GM21423 (cell line): ENCODE results near the gene TEAD1.

Experiments
- ATAC-seq: cut with Tn5 transposase; IDR thresholded peaks from one replicate; pipeline ENCODE4 v1.9.1; 2021; ENCODE audit warnings: mild to moderate bottlenecking, moderate library complexity; ENCODE audit not compliant: unreplicated experiment

TEAD1 gene

GRCh38 chr11:12664385-12664784 is 9.8 kb upstream of the TEAD1 start:
- ATAC-seq = no peak

- ATAC-seq = no peak
Measured at GRCh38 chr11:12666915-12667314, 7.3 kb upstream of the TEAD1 start.

GRCh38 chr11:12667646-12668045 is 6.6 kb upstream of the TEAD1 start:
- no peak for ATAC-seq

- ATAC-seq = no peak
Measured at GRCh38 chr11:12668166-12668565, 6.1 kb upstream of the TEAD1 start.

GRCh38 chr11:12669930-12670329 is 4.3 kb upstream of the TEAD1 start:
- no peak for ATAC-seq

- no peak for ATAC-seq
Measured at GRCh38 chr11:12671370-12671769, 2.9 kb upstream of the TEAD1 start.

GRCh38 chr11:12673601-12673923 is 659 bp upstream of the TEAD1 start:
- no peak for ATAC-seq

- peak; percentile 17 for ATAC-seq
Measured at GRCh38 chr11:12674571-12674935, 332 bp downstream of the TEAD1 start.

- ATAC-seq = no peak
Measured at GRCh38 chr11:12674936-12675696, 895 bp downstream of the TEAD1 start.

- ATAC-seq = no peak
Measured at GRCh38 chr11:12675951-12676711, 1.9 kb downstream of the TEAD1 start.

- ATAC-seq = no peak
Measured at GRCh38 chr11:12677131-12677530, 2.9 kb downstream of the TEAD1 start.

- no peak for ATAC-seq
Measured at GRCh38 chr11:12678092-12678491, 3.9 kb downstream of the TEAD1 start.

- no peak for ATAC-seq
Measured at GRCh38 chr11:12678991-12679390, 4.8 kb downstream of the TEAD1 start.

GRCh38 chr11:12679471-12679870 is 5.2 kb downstream of the TEAD1 start:
- ATAC-seq = no peak

GRCh38 chr11:12680246-12680939 is 6.2 kb downstream of the TEAD1 start:
- ATAC-seq = no peak

GRCh38 chr11:12680940-12681258 is 6.7 kb downstream of the TEAD1 start:
- ATAC-seq = no peak

- no peak for ATAC-seq
Measured at GRCh38 chr11:12681466-12681865, 7.2 kb downstream of the TEAD1 start.

- no peak for ATAC-seq
Measured at GRCh38 chr11:12682288-12682687, 8.1 kb downstream of the TEAD1 start.

GRCh38 chr11:12682737-12683500 is 8.7 kb downstream of the TEAD1 start:
- no peak for ATAC-seq

- ATAC-seq = no peak
Measured at GRCh38 chr11:12683874-12684273, 9.7 kb downstream of the TEAD1 start.

- ATAC-seq = no peak
Measured at GRCh38 chr11:12684315-12684714, 10.1 kb downstream of the TEAD1 start.
